VCaP (cell line): ENCODE measurements around the gene DERL3.

Experiments used
- H3K27ac ChIP-seq: fragments of 450-650 bp; 2 replicates; pipeline ENCODE4 v1.5.1; 2017
- CTCF ChIP-seq: fragments of 450-650 bp; conservative IDR thresholded peaks from 2 replicates; pipeline ENCODE4 v1.5.1; 2017; ENCODE audit warnings: mild to moderate bottlenecking, moderate library complexity

DERL3 gene

GRCh38 chr22:23804781-23805291, 34.0 kb downstream of the DERL3 start:
- no peak for TF ChIP-seq CTCF
- no peak overlapping the region for H3K27ac ChIP-seq

GRCh38 chr22:23803001-23803819, 35.6 kb downstream of the DERL3 start:
- TF ChIP-seq CTCF = no peak
- no peak overlapping the region for H3K27ac ChIP-seq

GRCh38 chr22:23801886-23802377, 36.9 kb downstream of the DERL3 start:
- H3K27ac ChIP-seq = no peak overlapping the region
- TF ChIP-seq CTCF = no peak

- no peak for TF ChIP-seq CTCF
- H3K27ac ChIP-seq = no peak overlapping the region
Observed at GRCh38 chr22:23801238-23801821, 37.5 kb downstream of the DERL3 start.

GRCh38 chr22:23800297-23801237, 38.2 kb downstream of the DERL3 start:
- H3K27ac ChIP-seq = no peak overlapping the region
- no peak for TF ChIP-seq CTCF

- no peak for TF ChIP-seq CTCF
- H3K27ac ChIP-seq = no peak overlapping the region
Observed at GRCh38 chr22:23796461-23796860, 42.3 kb downstream of the DERL3 start.
